ENCODE measurements around the gene TIMM10.

GRCh38 chr11:57556041-57556440 lies 25.5 kb upstream of the TIMM10 start:
- no peak for TF ChIP-seq SIN3A (IDR thresholded peaks at IDR 0.05; ENCODE audit: borderline replicate concordance, insufficient read depth, low read depth, low read length)
- TF ChIP-seq POLR2AphosphoS5 (IDR thresholded peaks at IDR 0.05; ENCODE audit: low read depth, low read length) = no peak
- TF ChIP-seq, protein P1, sequence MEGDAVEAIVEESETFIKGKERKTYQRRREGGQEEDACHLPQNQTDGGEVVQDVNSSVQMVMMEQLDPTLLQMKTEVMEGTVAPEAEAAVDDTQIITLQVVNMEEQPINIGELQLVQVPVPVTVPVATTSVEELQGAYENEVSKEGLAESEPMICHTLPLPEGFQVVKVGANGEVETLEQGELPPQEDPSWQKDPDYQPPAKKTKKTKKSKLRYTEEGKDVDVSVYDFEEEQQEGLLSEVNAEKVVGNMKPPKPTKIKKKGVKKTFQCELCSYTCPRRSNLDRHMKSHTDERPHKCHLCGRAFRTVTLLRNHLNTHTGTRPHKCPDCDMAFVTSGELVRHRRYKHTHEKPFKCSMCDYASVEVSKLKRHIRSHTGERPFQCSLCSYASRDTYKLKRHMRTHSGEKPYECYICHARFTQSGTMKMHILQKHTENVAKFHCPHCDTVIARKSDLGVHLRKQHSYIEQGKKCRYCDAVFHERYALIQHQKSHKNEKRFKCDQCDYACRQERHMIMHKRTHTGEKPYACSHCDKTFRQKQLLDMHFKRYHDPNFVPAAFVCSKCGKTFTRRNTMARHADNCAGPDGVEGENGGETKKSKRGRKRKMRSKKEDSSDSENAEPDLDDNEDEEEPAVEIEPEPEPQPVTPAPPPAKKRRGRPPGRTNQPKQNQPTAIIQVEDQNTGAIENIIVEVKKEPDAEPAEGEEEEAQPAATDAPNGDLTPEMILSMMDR (IDR thresholded peaks at IDR 0.05) = no peak
- TF ChIP-seq REST (IDR thresholded peaks at IDR 0.05; ENCODE audit: insufficient read depth in 1 of 2, low read depth in 2 of 2, low read length in 1 of 2) = no peak
